ENCODE results near the gene GPC3.

DNA sequence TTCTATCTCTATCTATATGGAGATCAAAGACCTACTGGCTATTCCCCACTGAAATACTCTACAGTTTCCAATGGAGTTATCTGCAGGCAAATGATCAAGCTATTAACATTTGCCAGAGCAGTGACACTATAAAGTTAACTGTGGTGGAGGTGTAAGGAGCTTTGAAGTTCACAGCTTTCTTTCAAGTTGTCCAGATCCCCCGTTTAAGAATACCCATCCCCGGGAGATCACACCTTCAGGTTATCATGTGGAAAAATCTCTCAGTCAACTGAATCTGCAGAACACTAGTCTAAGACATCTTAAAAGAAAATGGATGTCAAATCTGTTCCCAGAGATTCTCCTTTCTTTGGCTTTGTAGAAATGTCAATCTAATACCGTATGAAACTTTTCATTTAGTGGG lies 80.1 kb downstream of the GPC3 start:
- TF ChIP-seq CTCF (IDR thresholded peaks at IDR 0.05), result no peak
- TF ChIP-seq EZH2phosphoT487 (IDR thresholded peaks at IDR 0.05), result no peak
- TF ChIP-seq EZH2 (IDR thresholded peaks at IDR 0.05), result no peak
